Vagina (tissue), 2 donors: ENCODE data around the gene TBC1D22A. TPM values are rescaled to one million over a fixed set of nuclear protein-coding genes. Genes with fewer than 3 reads are reported as not detected.
"Not testable (repeated sequence)": the region's sequence is repeated elsewhere in the genome, so short reads cannot be mapped to it uniquely, and the experiment has no call there.

Experiments used
- DNase-seq, 2 donors: peaks; one replicate each; pipeline ENCODE4 v3.0.0-alpha.2; 2017; ENCODE audit errors: extremely low spot score in 2 of 2
- H3K27ac ChIP-seq: fragments of 200-600 bp; sonication (generic); one replicate; pipeline ENCODE4 v1.5.1; 2019
- H3K27me3 ChIP-seq: fragments of 200-600 bp; sonication (generic); one replicate; pipeline ENCODE4 v1.5.1; 2019
- H3K36me3 ChIP-seq, 2 donors: fragments of 200-600 bp; sonication (generic); one replicate each; pipeline ENCODE4 v1.5.1; 2017 to 2019
- H3K4me1 ChIP-seq: fragments of 200-600 bp; sonication (generic); one replicate; pipeline ENCODE4 v1.5.1; 2019
- H3K4me3 ChIP-seq, 2 donors: fragments of 200-600 bp; sonication (generic); 1 replicate in 1 of 2; 2 replicates in 1 of 2; pipeline ENCODE4 v1.5.1; 2016 to 2019
- H3K9me3 ChIP-seq: fragments of 200-600 bp; sonication (generic); one replicate; pipeline ENCODE4 v1.5.1; 2019
- CTCF ChIP-seq, 3 experiments: fragments of 450-650 bp in 2 of 3; fragments of 200-600 bp in 1 of 3; sonication (generic) in 1 of 3; IDR thresholded peaks; one replicate each; pipeline ENCODE4 v1.5.1; 2017 to 2019; ENCODE audit warnings: antibody characterized with exemption in 3 of 3, mild to moderate bottlenecking in 2 of 3, moderate library complexity in 2 of 3
- POLR2A ChIP-seq, 2 donors: fragments of 450-650 bp; IDR thresholded peaks; one replicate each; pipeline ENCODE4 v1.6.1; 2017; ENCODE audit warnings: antibody characterized with exemption in 2 of 2, mild to moderate bottlenecking in 2 of 2, moderate library complexity in 2 of 2
- POLR2AphosphoS5 ChIP-seq, 2 donors: sonication (generic); formaldehyde crosslinking; IDR thresholded peaks; one replicate each; pipeline ENCODE4 v1.9.0; 2017; ENCODE audit warnings: antibody characterized with exemption in 2 of 2, mild to moderate bottlenecking in 2 of 2, low read depth in 1 of 2; ENCODE audit not compliant: insufficient read depth in 1 of 2
- intact Hi-C: fragments of 100-400 bp; cut with DNase I; formaldehyde crosslinking; loops from one replicate; pipeline ENCODE4 v1.15.1; 2023
- total RNA-seq: library from RNA; depleted of rRNA; stranded (reverse); fragments of >200 nt; gene quantifications from one replicate; pipeline ENCODE4 v1.2.3, GENCODE V29; 2016

The TBC1D22A gene
- total RNA-seq, 1 donor from 2014 or later, result 38.3 TPM

GRCh38 chr22:46976598-46976997 lies 214.1 kb downstream of the TBC1D22A start:
- peaks cover 7% of the 10 kb centered on the region for H3K4me1 ChIP-seq
- H3K9me3 ChIP-seq, result no peaks in the 10 kb centered on the region
- intact Hi-C loops, result no loop called here
- H3K4me3 ChIP-seq, result no peak overlapping the region
- peaks cover 0 to 4% of the 10 kb centered on the region in 2 donors for H3K36me3 ChIP-seq
- no peaks in the 10 kb centered on the region for H3K27me3 ChIP-seq
- TF ChIP-seq POLR2AphosphoS5 (IDR thresholded peaks at IDR 0.05; ENCODE audit: insufficient read depth in 1 of 2, low read depth in 1 of 2) (no peak), CTCF (IDR thresholded peaks at IDR 0.05) (no peak), POLR2A (IDR thresholded peaks at IDR 0.05) (no peak)
- no peak overlapping the region for H3K27ac ChIP-seq
- no peak for DNase-seq

GRCh38 chr22:46977656-46978343 lies 215.3 kb downstream of the TBC1D22A start:
- no peaks in the 10 kb centered on the region for H3K27me3 ChIP-seq
- H3K27ac ChIP-seq, result no peak overlapping the region
- no peaks in the 10 kb centered on the region for H3K4me1 ChIP-seq
- intact Hi-C loops, result no loop called here
- H3K9me3 ChIP-seq, result no peaks in the 10 kb centered on the region
- TF ChIP-seq POLR2AphosphoS5 (IDR thresholded peaks at IDR 0.05; ENCODE audit: insufficient read depth in 1 of 2, low read depth in 1 of 2), result no peak
- TF ChIP-seq POLR2A (IDR thresholded peaks at IDR 0.05), result no peak
- H3K4me3 ChIP-seq, result no peak overlapping the region
- DNase-seq, result no peak
- peaks cover 0 to 4% of the 10 kb centered on the region in 2 donors for H3K36me3 ChIP-seq

- H3K27ac ChIP-seq, DNase-seq, intact Hi-C loops, H3K9me3 ChIP-seq, H3K36me3 ChIP-seq, H3K4me1 ChIP-seq, H3K27me3 ChIP-seq, H3K4me3 ChIP-seq: not testable (repeated sequence)
These were observed 216.2 kb downstream of the TBC1D22A start for GRCh38 chr22:46978668-46979067.

GRCh38 chr22:46979506-46979905 lies 217.1 kb downstream of the TBC1D22A start:
- no peak overlapping the region for H3K27ac ChIP-seq
- no peaks in the 10 kb centered on the region for H3K9me3 ChIP-seq
- intact Hi-C loops, result no loop called here
- H3K27me3 ChIP-seq, result no peaks in the 10 kb centered on the region
- H3K4me1 ChIP-seq, result no peaks in the 10 kb centered on the region
- DNase-seq, result no peak
- H3K4me3 ChIP-seq, result no peak overlapping the region
- peaks cover 0 to 4% of the 10 kb centered on the region in 2 donors for H3K36me3 ChIP-seq
- TF ChIP-seq POLR2A (IDR thresholded peaks at IDR 0.05) (no peak), POLR2AphosphoS5 (IDR thresholded peaks at IDR 0.05; ENCODE audit: insufficient read depth in 1 of 2, low read depth in 1 of 2) (no peak), CTCF (IDR thresholded peaks at IDR 0.05) (no peak)

GRCh38 chr22:46980392-46980791 lies 217.9 kb downstream of the TBC1D22A start:
- Histone ChIP-seq H3K27me3 (no peaks in the 10 kb centered on the region), H3K36me3 (peaks cover 0 to 4% of the 10 kb centered on the region in 2 donors), H3K4me1 (no peaks in the 10 kb centered on the region), H3K27ac (no peak overlapping the region), H3K4me3 (no peak overlapping the region), H3K9me3 (no peaks in the 10 kb centered on the region)
- intact Hi-C loops, result no loop called here
- DNase-seq, result no peak
- TF ChIP-seq POLR2A (IDR thresholded peaks at IDR 0.05), result no peak
- no peak for TF ChIP-seq CTCF (IDR thresholded peaks at IDR 0.05)
- no peak for TF ChIP-seq POLR2AphosphoS5 (IDR thresholded peaks at IDR 0.05; ENCODE audit: insufficient read depth in 1 of 2, low read depth in 1 of 2)

GRCh38 chr22:46982635-46983034 lies 220.2 kb downstream of the TBC1D22A start:
- TF ChIP-seq POLR2AphosphoS5 (IDR thresholded peaks at IDR 0.05; ENCODE audit: insufficient read depth in 1 of 2, low read depth in 1 of 2) (no peak), CTCF (IDR thresholded peaks at IDR 0.05) (no peak), POLR2A (IDR thresholded peaks at IDR 0.05) (no peak)
- Histone ChIP-seq H3K27ac (no peak overlapping the region), H3K9me3 (no peaks in the 10 kb centered on the region), H3K36me3 (peaks cover 0 to 4% of the 10 kb centered on the region in 2 donors), H3K27me3 (no peaks in the 10 kb centered on the region), H3K4me3 (no peak overlapping the region), H3K4me1 (no peaks in the 10 kb centered on the region)
- intact Hi-C loops, result no loop called here
- no peak for DNase-seq
